Pancreas (tissue), 10 donors: ENCODE data around the gene LTC4S. TPM values are rescaled to one million over a fixed set of nuclear protein-coding genes. Genes with fewer than 3 reads are reported as not detected.
"Not testable (repeated sequence)": the region's sequence is repeated elsewhere in the genome, so short reads cannot be mapped to it uniquely, and the experiment has no call there.

Experiments used
- ATAC-seq, 4 donors: fragments of 200-7000 bp; cut with Tn5 transposase; one replicate each; pipeline versions ENCODE4 v1.8.0 to v1.9.1; 2020; ENCODE audit warnings: mild to moderate bottlenecking in 4 of 4, moderate library complexity in 4 of 4
- DNase-seq, 6 donors: peaks; one replicate each; pipeline ENCODE4 v3.0.0-alpha.2; 2020
- FAIRE-seq: peaks from 2 replicates; lab custom pipeline; 2012; peaks lifted over from hg19 to GRCh38; lab: Jason Lieb, UNC
- H3K27ac ChIP-seq, 4 donors: fragments of 200-600 bp; sonication (generic); 1 replicate in 3 of 4; 2 replicates in 1 of 4; pipeline versions ENCODE4 v1.5.0 to v1.8.0; 2020
- H3K27me3 ChIP-seq, 4 donors: fragments of 200-600 bp; one replicate each; pipeline ENCODE4 v1.8.0; 2021
- H3K36me3 ChIP-seq, 3 donors: fragments of 200-600 bp; sonication (generic) in 1 of 3; one replicate each; pipeline versions ENCODE4 v1.5.0 to v1.8.0; 2020 to 2021
- H3K4me1 ChIP-seq, 3 donors: fragments of 200-600 bp; one replicate each; pipeline ENCODE4 v1.8.0; 2021
- H3K4me3 ChIP-seq, 4 donors: fragments of 200-600 bp; sonication (generic) in 2 of 4; one replicate each; pipeline versions ENCODE4 v1.5.0 to v1.8.0; 2020 to 2021
- H3K9me3 ChIP-seq, 4 donors: fragments of 200-600 bp; one replicate each; pipeline ENCODE4 v1.8.0; 2021
- WGBS, 2 donors: extraction: QIAGEN DNeasy Blood & Tissue Kit; methylation state at CpG; one replicate each; pipeline ENCODE4 v1.1.7; 2013; 5-methylcytosine and 5-hydroxymethylcytosine counted together
- intact Hi-C, 3 donors: fragments of 100-400 bp; cut with DNase I; formaldehyde crosslinking; loops; one replicate each; pipeline versions ENCODE4 v1.11.1 to v1.14.2; 2022
- polyA plus RNA-seq, 2 donors: library from polyadenylated mRNA; stranded (reverse); fragments of 200-250 nt; gene quantifications; one replicate each; pipeline ENCODE4 v1.2.3, GENCODE V29; 2013
- total RNA-seq, 6 donors: library from RNA; stranded (reverse); fragmentation: NEBNext Ultra II Directional in 4 of 6; extraction: Animal tissue kit (Norgen Biotek cat#: 25700) in 4 of 6; gene quantifications; one replicate each; pipeline versions ENCODE4 v1.2.1 to v1.2.4, GENCODE V29; 2021 to 2023
- TF ChIP-seq, protein P1 (sequence below), 4 donors: fragments of 200-600 bp; sonication (generic) in 3 of 4; IDR thresholded peaks; one replicate each; pipeline versions ENCODE4 v1.5.0 to v1.8.0; 2021; ENCODE audit warnings: antibody characterized with exemption in 4 of 4
- donor health status: healthy with polysubstance abuse.
- donor health status: DM: no; HTN: no; CAD: no; lungs with moderate emphysema.
- donor health status: DM: no; HTN: no; CAD: no.
- donor health status: control.
- donor health status: control.
- donor health status: Bipolar disorder and iron deficiency.
- donor health status: DM: yes; HTN: yes; CAD: no.
- donor health status: DM: no; HTN: no; CAD: no.
- donor health status: DM: no; HTN: no; CAD: no.
- donor health status: DM: yes; HTN: yes; CAD: no.

Gene LTC4S
- total and polyA plus RNA-seq, 8 donors, result 1.1 to 10.9 (median 4.8) TPM

DNA sequence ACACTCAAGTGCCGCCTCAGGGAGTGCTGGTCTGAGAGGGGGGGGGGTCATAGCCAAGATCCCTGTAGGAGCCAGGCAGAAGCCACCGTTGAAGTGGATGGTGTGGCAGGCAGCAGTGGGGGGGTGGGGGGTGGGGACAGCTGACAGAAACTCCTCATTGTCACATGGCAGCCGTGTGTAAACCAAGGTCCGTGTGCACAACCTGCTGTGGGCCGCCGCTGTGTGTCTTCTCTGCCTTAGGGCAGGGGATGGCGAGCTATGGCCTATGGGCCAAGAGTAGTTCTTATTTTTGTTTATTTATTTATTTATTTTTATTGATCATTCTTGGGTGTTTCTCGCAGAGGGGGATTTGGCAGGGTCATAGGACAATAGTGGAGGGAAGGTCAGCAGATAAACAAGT lies 40.3 kb downstream of the LTC4S start:
- H3K4me1 ChIP-seq, result peaks cover 0 to 19% (median 10%) of the 10 kb centered on the region in 3 donors
- no peak overlapping the region for H3K27ac ChIP-seq
- ATAC-seq (no peak), DNase-seq (peak in 1 of 6 donors; percentile 28), FAIRE-seq (no peak)
- H3K36me3 ChIP-seq, result peaks cover 22 to 83% (median 43%) of the 10 kb centered on the region in 3 donors
- TF ChIP-seq, protein P1, sequence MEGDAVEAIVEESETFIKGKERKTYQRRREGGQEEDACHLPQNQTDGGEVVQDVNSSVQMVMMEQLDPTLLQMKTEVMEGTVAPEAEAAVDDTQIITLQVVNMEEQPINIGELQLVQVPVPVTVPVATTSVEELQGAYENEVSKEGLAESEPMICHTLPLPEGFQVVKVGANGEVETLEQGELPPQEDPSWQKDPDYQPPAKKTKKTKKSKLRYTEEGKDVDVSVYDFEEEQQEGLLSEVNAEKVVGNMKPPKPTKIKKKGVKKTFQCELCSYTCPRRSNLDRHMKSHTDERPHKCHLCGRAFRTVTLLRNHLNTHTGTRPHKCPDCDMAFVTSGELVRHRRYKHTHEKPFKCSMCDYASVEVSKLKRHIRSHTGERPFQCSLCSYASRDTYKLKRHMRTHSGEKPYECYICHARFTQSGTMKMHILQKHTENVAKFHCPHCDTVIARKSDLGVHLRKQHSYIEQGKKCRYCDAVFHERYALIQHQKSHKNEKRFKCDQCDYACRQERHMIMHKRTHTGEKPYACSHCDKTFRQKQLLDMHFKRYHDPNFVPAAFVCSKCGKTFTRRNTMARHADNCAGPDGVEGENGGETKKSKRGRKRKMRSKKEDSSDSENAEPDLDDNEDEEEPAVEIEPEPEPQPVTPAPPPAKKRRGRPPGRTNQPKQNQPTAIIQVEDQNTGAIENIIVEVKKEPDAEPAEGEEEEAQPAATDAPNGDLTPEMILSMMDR (IDR thresholded peaks at IDR 0.05), result no peak
- no peaks in the 10 kb centered on the region for H3K9me3 ChIP-seq
- WGBS, 2 donors, result 80 to 82% methylated on average over 8 of the region's 8 CpGs
- intact Hi-C loops, result no loop called here
- H3K27me3 ChIP-seq, result no peaks in the 10 kb centered on the region
- H3K4me3 ChIP-seq, result no peak overlapping the region

DNA sequence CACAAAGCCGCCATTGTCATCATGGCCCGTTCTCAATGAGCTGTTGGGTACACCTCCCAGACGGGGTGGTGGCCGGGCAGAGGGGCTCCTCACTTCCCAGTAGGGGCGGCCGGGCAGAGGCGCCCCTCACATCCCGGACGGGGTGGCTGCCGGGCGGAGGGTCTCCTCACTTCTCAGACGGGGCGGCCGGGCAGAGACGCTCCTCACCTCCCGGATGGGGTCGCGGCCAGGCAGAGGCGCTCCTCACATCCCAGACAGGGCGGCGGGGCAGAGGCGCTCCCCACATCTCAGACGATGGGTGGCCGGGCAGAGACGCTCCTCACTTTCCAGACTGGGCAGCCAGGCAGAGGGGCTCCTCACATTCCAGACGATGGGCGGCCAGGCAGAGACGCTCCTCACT lies 41.1 kb downstream of the LTC4S start:
- H3K27ac ChIP-seq, H3K4me3 ChIP-seq, H3K9me3 ChIP-seq, H3K27me3 ChIP-seq, ATAC-seq, intact Hi-C loops, FAIRE-seq: not testable (repeated sequence)
- DNase-seq, result peak in 1 of 6 donors; percentile 55
- peaks cover 3 to 19% (median 17%) of the 10 kb centered on the region in 3 donors for H3K4me1 ChIP-seq
- 94 to 95% methylated on average over 18 to 24 of the region's 28 CpGs for WGBS, 2 donors
- peaks cover 22 to 76% (median 42%) of the 10 kb centered on the region in 3 donors for H3K36me3 ChIP-seq

DNA sequence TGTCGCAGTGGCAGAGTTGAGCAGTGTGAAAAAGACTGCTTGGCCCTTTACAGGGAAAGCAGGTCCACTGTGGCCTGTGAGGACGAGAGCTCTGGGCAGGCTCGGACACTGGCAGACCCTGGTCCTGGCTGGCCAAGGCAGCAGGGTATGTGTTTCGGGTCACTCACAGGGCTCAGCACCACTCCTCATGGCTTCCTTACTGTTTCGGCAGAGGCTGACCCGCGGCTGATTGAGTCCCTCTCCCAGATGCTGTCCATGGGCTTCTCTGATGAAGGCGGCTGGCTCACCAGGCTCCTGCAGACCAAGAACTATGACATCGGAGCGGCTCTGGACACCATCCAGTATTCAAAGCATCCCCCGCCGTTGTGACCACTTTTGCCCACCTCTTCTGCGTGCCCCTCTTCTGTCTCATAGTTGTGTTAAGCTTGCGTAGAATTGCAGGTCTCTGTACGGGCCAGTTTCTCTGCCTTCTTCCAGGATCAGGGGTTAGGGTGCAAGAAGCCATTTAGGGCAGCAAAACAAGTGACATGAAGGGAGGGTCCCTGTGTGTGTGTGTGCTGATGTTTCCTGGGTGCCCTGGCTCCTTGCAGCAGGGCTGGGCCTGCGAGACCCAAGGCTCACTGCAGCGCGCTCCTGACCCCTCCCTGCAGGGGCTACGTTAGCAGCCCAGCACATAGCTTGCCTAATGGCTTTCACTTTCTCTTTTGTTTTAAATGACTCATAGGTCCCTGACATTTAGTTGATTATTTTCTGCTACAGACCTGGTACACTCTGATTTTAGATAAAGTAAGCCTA lies 42.6 kb downstream of the LTC4S start:
- Histone ChIP-seq H3K36me3 (peaks cover 16 to 60% (median 37%) of the 10 kb centered on the region in 3 donors), H3K27me3 (no peaks in the 10 kb centered on the region), H3K27ac (peak overlapping the region in 2 of 4 donors; percentile 4 to 47), H3K4me3 (no peak overlapping the region), H3K9me3 (no peaks in the 10 kb centered on the region), H3K4me1 (peaks cover 4 to 23% (median 20%) of the 10 kb centered on the region in 3 donors)
- DNase-seq (peak in 2 of 6 donors; percentile 20 to 59), FAIRE-seq (no peak), ATAC-seq (peak in 3 of 4 donors; percentile 8 to 56 (median 35))
- TF ChIP-seq, protein P1 (IDR thresholded peaks at IDR 0.05), result no peak
- WGBS, 2 donors, result 91 to 94% methylated on average over 19 of the region's 19 CpGs
- intact Hi-C loops, result no loop called here

DNA sequence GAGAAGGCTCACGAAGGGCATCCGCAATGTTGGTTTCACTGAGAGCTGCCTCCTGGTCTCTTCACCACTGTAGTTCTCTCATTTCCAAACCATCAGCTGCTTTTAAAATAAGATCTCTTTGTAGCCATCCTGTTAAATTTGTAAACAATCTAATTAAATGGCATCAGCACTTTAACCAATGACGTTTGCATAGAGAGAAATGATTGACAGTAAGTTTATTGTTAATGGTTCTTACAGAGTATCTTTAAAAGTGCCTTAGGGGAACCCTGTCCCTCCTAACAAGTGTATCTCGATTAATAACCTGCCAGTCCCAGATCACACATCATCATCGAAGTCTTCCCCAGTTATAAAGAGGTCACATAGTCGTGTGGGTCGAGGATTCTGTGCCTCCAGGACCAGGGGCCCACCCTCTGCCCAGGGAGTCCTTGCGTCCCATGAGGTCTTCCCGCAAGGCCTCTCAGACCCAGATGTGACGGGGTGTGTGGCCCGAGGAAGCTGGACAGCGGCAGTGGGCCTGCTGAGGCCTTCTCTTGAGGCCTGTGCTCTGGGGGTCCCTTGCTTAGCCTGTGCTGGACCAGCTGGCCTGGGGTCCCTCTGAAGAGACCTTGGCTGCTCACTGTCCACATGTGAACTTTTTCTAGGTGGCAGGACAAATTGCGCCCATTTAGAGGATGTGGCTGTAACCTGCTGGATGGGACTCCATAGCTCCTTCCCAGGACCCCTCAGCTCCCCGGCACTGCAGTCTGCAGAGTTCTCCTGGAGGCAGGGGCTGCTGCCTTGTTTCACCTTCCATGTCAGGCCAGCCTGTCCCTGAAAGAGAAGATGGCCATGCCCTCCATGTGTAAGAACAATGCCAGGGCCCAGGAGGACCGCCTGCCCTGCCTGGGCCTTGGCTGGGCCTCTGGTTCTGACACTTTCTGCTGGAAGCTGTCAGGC lies 43.6 kb downstream of the LTC4S start:
- Histone ChIP-seq H3K9me3 (no peaks in the 10 kb centered on the region), H3K4me1 (peaks cover 10 to 23% (median 20%) of the 10 kb centered on the region in 3 donors), H3K4me3 (no peak overlapping the region), H3K27ac (peak overlapping the region in 1 of 4 donors; percentile 47), H3K36me3 (peaks cover 16 to 51% (median 32%) of the 10 kb centered on the region in 3 donors), H3K27me3 (no peaks in the 10 kb centered on the region)
- intact Hi-C loops, result no loop called here
- TF ChIP-seq, protein P1 (IDR thresholded peaks at IDR 0.05), result no peak
- FAIRE-seq (no peak), ATAC-seq (no peak), DNase-seq (peak in 2 of 6 donors; percentile 24 to 64)
- WGBS, 2 donors, result 87 to 89% methylated on average over 15 of the region's 15 CpGs
